Endometrial microvascular endothelial cells (primary cell): Measurements from ENCODE around the gene ZDHHC17. TPM values are rescaled to one million over a fixed set of nuclear protein-coding genes. Genes with fewer than 3 reads are reported as not detected.

Source experiments
- in situ Hi-C: cut with HindIII; loops from 2 replicates; pipeline ENCODE4 v1.10.0; 2017; ENCODE audit warnings: low sequenced_read_pairs, low pct_unique_long_range_greater_than_20kb; ENCODE audit errors: inconsistent ontology term
- total RNA-seq: library from RNA; depleted of rRNA; stranded (reverse); fragments of >200 nt; gene quantifications from one replicate; pipeline ENCODE4 v1.2.3, GENCODE V29; 2015; ENCODE audit errors: inconsistent ontology term

Gene ZDHHC17
- total RNA-seq, 1 donor from 2014 or later, result 11.2 TPM

- in situ Hi-C loops, result no loop called here
These were observed 46.9 kb downstream of the ZDHHC17 start for GRCh38 chr12:76810671-76811419.

- in situ Hi-C loops, result no loop called here
These were observed 48.1 kb downstream of the ZDHHC17 start for GRCh38 chr12:76811976-76812375.

DNA sequence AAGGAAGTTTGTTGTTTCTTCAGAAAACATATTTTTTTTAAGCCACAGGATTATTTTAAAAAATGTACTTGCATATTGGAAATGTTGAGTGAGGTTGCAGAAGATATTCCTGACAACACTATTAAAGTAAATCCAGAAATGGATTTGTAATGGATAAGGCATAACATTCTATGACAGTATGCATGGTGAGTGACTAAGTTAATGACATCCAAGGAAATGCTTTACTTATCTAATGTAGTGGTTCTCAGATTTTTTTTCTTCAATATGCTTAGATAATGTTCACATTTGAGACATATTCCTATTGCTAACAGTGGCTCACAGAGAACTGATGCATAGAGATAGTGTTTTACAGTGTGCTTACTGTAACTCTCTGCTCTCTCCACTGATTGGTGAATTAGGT lies 49.4 kb downstream of the ZDHHC17 start:
- in situ Hi-C loops, result no loop called here

DNA sequence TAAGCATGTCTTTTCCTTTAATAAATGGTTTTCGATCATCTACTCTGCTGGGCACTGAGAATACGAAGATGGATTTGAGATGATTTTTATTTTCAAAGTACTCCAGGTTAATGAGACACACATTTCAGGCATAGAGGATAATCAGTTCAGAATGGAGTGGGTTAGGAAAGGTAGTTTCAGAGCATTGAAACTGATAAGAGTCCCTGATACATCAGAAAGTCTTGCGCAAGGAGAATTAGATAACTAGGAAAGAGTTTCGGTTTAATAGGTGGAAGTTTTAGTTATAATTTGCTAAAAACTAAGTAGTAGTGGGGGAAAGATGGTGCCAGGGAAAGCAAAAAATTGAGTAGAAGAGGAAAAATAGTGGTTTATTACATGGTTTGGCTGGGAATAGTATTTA lies 50.1 kb downstream of the ZDHHC17 start:
- in situ Hi-C loops, result no loop called here

DNA sequence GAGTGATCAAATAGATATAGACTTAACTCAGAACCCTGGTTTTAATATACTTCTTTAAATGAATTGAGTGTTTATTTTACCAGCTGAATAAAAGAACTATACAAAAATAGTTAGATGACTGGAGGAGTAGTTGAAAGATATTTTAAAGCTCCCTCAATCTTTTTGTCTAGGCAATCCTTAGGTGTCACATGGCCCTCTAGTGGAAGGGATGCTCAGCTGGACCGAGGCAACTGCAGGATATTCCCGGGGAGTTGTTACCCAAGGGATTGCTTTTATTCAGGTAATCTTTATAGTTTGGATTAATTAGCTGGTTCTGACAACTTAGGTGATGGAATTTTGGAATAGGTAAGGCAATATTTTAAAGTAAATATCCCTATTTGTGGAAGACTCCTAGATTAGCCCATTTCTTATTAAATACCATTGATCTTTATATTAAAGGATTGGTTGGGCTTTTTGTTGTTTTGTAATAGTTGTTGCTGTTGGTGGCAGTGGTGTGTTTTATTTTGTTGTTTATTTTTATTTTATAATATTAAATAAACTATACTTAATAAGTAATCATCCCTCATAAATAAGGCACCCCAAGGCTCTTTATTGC lies 57.1 kb downstream of the ZDHHC17 start:
- in situ Hi-C loops, result no loop called here

DNA sequence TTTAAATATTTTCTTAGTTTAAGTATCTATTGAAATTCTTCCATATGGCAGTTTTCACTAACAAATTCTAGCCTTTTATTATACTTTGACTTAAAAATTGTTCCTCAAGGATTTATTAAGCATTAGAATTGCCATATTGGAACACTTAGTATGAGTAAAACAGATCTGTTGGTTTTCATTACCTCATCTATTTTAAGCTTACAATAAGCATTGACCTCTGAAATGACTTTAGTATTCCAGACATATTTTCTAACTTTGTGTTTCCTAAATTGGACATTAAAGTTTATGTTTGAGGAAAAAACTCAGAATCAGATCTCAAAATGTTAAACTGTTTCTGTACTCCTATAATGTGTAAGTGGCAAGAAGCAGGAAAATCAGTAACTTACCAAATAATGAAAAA lies 66.5 kb downstream of the ZDHHC17 start:
- in situ Hi-C loops, result no loop called here

DNA sequence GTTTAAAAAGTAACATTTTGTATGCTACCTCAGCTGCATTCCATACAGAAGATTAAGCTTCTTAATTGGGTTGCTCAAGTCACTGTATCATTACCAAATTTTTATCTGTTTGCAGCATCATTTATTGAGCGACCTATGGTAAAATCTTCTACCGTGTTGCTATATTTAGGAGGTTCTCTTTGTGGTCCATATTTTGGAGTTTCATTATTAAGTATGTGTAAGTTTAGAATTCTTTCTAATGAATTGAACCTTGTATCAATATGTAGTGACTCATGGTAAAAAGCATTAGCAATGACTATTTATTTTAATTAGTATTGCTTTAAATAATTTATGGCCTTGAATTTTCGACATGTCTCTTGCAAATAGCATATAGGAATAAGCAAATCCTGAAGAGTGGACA lies 72.7 kb downstream of the ZDHHC17 start:
- in situ Hi-C loops, result no loop called here

DNA sequence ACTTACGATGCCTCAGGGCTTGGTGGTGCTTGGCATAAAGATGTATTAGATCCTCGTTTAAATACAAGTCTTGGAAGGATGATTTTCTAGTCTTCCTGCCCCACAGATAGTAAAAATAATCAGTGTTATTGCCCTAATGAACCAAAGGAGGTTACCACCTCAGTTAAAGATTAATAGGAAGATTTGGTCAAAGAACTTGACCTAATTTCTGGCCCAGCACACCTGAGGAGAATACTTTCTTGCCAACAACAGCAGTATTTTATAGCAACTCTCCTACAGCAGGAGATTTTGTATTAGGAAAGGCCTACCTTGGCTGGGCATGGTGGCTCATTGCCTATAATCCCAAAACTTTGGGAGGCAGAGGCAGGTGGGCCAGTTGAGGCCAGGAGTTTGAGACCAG lies 83.3 kb downstream of the ZDHHC17 start:
- in situ Hi-C loops, result no loop called here

- in situ Hi-C loops, result no loop called here
These were observed 84.2 kb downstream of the ZDHHC17 start for GRCh38 chr12:76848132-76848531.

GRCh38 chr12:76852106-76852505 lies 88.2 kb downstream of the ZDHHC17 start:
- in situ Hi-C loops, result no loop called here

DNA sequence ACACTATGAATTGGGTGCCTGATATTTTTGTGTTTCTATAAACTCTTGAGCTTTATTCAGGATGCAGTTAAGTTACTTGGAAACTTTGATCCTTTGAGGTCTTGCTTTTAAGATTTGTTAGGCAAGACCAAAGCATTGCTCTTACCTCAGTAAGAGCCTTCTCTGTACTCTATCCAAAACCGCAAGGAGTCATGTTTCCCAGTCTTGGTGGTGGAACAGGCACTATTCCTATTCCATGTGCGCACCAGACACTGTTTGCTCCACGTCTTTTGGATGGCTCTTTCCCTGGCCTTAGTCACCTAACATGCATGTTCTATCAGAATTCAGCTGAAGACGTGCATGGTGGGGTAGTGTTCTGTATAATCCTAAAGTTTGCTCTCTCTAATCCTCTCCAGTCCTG lies 91.4 kb downstream of the ZDHHC17 start:
- in situ Hi-C loops, result no loop called here

- in situ Hi-C loops, result no loop called here
These were observed 92.2 kb downstream of the ZDHHC17 start for GRCh38 chr12:76856018-76856644.

DNA sequence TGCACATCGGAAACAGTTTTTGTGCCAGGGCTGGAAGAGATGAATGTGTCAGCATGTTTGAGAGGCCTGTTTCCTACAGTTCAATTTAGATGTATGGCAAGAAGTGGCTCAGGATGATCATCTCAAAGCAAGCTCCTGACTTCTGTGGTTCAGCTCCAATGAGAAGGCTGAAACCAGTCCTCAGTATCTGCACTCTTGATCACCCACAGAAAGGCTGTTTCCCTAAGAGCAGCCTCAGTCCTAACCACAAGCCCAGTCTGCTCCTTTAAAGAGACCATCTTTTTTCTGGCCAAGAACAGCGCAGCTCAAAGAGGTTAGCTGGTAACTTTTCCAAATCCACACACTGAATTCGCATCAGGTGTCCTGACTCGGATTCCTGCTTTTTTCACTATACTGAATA lies 95.7 kb downstream of the ZDHHC17 start:
- in situ Hi-C loops, result no loop called here

DNA sequence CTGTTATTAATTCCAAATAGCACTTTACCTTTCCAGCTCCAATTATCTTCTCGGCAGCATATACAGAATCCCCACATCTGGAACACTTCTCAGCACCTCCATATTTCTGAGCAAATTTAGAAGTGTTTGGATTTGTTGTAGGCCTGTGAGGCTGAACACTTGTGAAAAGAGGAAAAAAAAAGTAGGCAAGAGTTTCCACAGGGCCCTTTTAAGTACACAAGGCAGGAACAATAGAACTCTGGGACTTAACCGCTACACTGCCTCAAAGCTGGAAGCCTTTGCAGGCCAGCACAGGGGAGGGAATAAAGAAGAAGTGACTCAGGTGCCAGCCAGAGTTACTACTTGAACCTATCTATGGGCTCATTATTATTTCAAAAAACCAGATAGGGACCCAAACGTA lies 96.3 kb downstream of the ZDHHC17 start:
- in situ Hi-C loops, result no loop called here

- in situ Hi-C loops, result no loop called here
These were observed 99.2 kb downstream of the ZDHHC17 start for GRCh38 chr12:76863005-76863670.

GRCh38 chr12:76863837-76864236 lies 99.9 kb downstream of the ZDHHC17 start:
- in situ Hi-C loops, result no loop called here

GRCh38 chr12:76864791-76865400 lies 101.0 kb downstream of the ZDHHC17 start:
- in situ Hi-C loops, result no loop called here

GRCh38 chr12:76866151-76866567 lies 102.2 kb downstream of the ZDHHC17 start:
- in situ Hi-C loops, result no loop called here

DNA sequence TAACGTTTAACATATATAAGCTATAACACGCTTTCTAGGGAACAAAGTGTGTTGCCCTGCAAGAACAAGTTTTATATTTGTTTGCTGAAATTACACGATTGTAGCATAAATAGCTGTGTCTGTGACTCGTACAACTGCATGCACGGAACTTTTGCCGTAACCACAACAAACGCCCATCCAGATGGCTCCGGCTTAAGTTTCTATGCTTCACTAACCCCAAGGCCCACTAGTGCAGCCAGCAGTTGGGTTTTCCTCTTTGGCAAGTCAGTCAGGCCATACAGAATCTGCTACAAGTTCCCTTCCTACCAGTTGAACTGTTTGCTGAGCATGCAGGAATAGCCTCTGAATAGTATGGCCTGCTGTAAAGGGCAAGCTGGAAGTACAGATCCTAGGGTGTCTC lies 102.8 kb downstream of the ZDHHC17 start:
- in situ Hi-C loops, result no loop called here
